ENCODE data around the gene ATXN7L3B. TPM values are rescaled to one million over a fixed set of nuclear protein-coding genes. Genes with fewer than 3 reads are reported as not detected.
A peak's percentile ranks its signal among the peaks of the same experiment; 100 is the strongest.

The ATXN7L3B gene
- total RNA-seq, 2 donors from 2014 or later, result 57.1 to 71.7 TPM

GRCh38 chr12:74547249-74547648 is 9.6 kb downstream of the ATXN7L3B start:
- peaks cover 22% of the 10 kb centered on the region for H3K36me3 ChIP-seq (ENCODE audit: control insufficient read depth, insufficient read depth, low read length)
- DNase-seq, result peak; percentile 67
- peaks cover 14% of the 10 kb centered on the region for H3K36me3 Mint-ChIP-seq (ENCODE audit: low read depth)
- peaks cover 19% of the 10 kb centered on the region for H3K4me1 Mint-ChIP-seq
- no peak overlapping the region for H3K4me3 Mint-ChIP-seq
- H3K27me3 Mint-ChIP-seq (ENCODE audit: insufficient read depth), result no peaks in the 10 kb centered on the region
- no peaks in the 10 kb centered on the region for H3K9me3 ChIP-seq (ENCODE audit: control insufficient read depth, low read length)
- H3K4me1 ChIP-seq (ENCODE audit: control insufficient read depth, insufficient read depth, low read length), result no peaks in the 10 kb centered on the region
- H3K27ac Mint-ChIP-seq, result no peak overlapping the region
- H3K27ac ChIP-seq (ENCODE audit: low read depth, low read length), result no peak overlapping the region
- peak overlapping the region; percentile 6 for H3K9ac ChIP-seq (ENCODE audit: extremely low read depth, low read length, poor library complexity, severe bottlenecking)
- H3K4me3 ChIP-seq (ENCODE audit: low read length), result no peak overlapping the region
- no peaks in the 10 kb centered on the region for H3K27me3 ChIP-seq (ENCODE audit: control insufficient read depth, insufficient read depth, low read length, poor library complexity, severe bottlenecking)
- H3K9me3 Mint-ChIP-seq, result no peaks in the 10 kb centered on the region
- WGBS, 2 experiments (ENCODE audit: insufficient coverage in 1 of 2, insufficient read length in 1 of 2), result 50 to 70% methylated on average over 2 of the region's 2 CpGs
- no peak for TF ChIP-seq CTCF (conservative IDR thresholded peaks at IDR 0.05)

- no peak for DNase-seq
- 95 to 100% methylated on average over 1 to 3 of the region's 3 CpGs for WGBS, 2 experiments (ENCODE audit: insufficient coverage in 1 of 2, insufficient read length in 1 of 2)
- H3K9ac ChIP-seq (ENCODE audit: extremely low read depth, low read length, poor library complexity, severe bottlenecking), result no peak overlapping the region
- Mint-ChIP-seq H3K4me3 (no peak overlapping the region), H3K36me3 (ENCODE audit: low read depth) (no peaks in the 10 kb centered on the region), H3K27ac (no peak overlapping the region), H3K9me3 (no peaks in the 10 kb centered on the region), H3K4me1 (peaks cover 9% of the 10 kb centered on the region), H3K27me3 (ENCODE audit: insufficient read depth) (no peaks in the 10 kb centered on the region)
- no peaks in the 10 kb centered on the region for H3K27me3 ChIP-seq (ENCODE audit: control insufficient read depth, insufficient read depth, low read length, poor library complexity, severe bottlenecking)
- no peak for TF ChIP-seq CTCF (conservative IDR thresholded peaks at IDR 0.05)
- H3K4me1 ChIP-seq (ENCODE audit: control insufficient read depth, insufficient read depth, low read length), result no peaks in the 10 kb centered on the region
- H3K4me3 ChIP-seq (ENCODE audit: low read length), result no peak overlapping the region
- no peaks in the 10 kb centered on the region for H3K36me3 ChIP-seq (ENCODE audit: control insufficient read depth, insufficient read depth, low read length)
- no peak overlapping the region for H3K27ac ChIP-seq (ENCODE audit: low read depth, low read length)
- H3K9me3 ChIP-seq (ENCODE audit: control insufficient read depth, low read length), result no peaks in the 10 kb centered on the region
Observed at GRCh38 chr12:74551291-74551690, 13.7 kb downstream of the ATXN7L3B start.

DNA sequence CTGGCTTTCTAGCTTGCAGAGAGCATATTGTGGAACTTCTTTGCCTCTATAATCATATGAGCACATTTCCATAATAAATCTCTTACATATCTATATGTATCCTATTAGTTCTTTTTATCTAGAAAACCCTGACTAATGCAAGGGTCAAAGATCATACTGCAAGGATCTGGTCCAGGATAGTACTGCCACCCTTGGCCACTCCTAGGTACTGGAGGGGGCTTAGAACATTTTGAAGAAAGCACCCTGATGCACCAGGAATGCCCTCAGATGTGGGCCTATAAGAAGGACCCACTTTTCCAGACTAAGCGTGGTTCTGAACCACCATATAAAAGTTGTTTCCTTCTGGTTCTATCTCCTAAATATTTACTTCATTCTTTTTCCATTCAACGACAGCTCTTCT is 14.6 kb downstream of the ATXN7L3B start:
- H3K4me1 ChIP-seq (ENCODE audit: control insufficient read depth, insufficient read depth, low read length), result no peaks in the 10 kb centered on the region
- no peaks in the 10 kb centered on the region for H3K27me3 ChIP-seq (ENCODE audit: control insufficient read depth, insufficient read depth, low read length, poor library complexity, severe bottlenecking)
- H3K9ac ChIP-seq (ENCODE audit: extremely low read depth, low read length, poor library complexity, severe bottlenecking), result no peak overlapping the region
- H3K4me3 ChIP-seq (ENCODE audit: low read length), result no peak overlapping the region
- H3K36me3 ChIP-seq (ENCODE audit: control insufficient read depth, insufficient read depth, low read length), result no peaks in the 10 kb centered on the region
- DNase-seq, result peak; percentile 60
- WGBS, 2 experiments (ENCODE audit: insufficient coverage in 1 of 2, insufficient read length in 1 of 2), result 92 to 100% methylated on average over 1 to 2 of the region's 2 CpGs
- H3K27ac ChIP-seq (ENCODE audit: low read depth, low read length), result no peak overlapping the region
- H3K4me3 Mint-ChIP-seq, result no peak overlapping the region
- no peaks in the 10 kb centered on the region for H3K27me3 Mint-ChIP-seq (ENCODE audit: insufficient read depth)
- H3K27ac Mint-ChIP-seq, result no peak overlapping the region
- no peaks in the 10 kb centered on the region for H3K9me3 Mint-ChIP-seq
- no peaks in the 10 kb centered on the region for H3K9me3 ChIP-seq (ENCODE audit: control insufficient read depth, low read length)
- peak; percentile 66 for TF ChIP-seq CTCF (conservative IDR thresholded peaks at IDR 0.05)
- no peaks in the 10 kb centered on the region for H3K36me3 Mint-ChIP-seq (ENCODE audit: low read depth)
- H3K4me1 Mint-ChIP-seq, result peaks cover 8% of the 10 kb centered on the region
